Left ventricle myocardium superior (tissue), 1 donor: Measurements from ENCODE around the gene GNA15. TPM values are rescaled to one million over a fixed set of nuclear protein-coding genes. Genes with fewer than 3 reads are reported as not detected.
"Not testable (repeated sequence)": the region's sequence is repeated elsewhere in the genome, so short reads cannot be mapped to it uniquely, and the experiment has no call there.

ENCODE experiments used
- ATAC-seq: fragments of 200-7000 bp; cut with Tn5 transposase; one replicate; pipeline ENCODE4 v1.9.1; 2020; ENCODE audit warnings: mild to moderate bottlenecking, moderate library complexity
- DNase-seq: peaks from one replicate; pipeline ENCODE4 v3.0.0-alpha.2; 2020
- intact Hi-C: fragments of 100-400 bp; cut with micrococcal nuclease; formaldehyde crosslinking; loops from one replicate; pipeline ENCODE4 v1.11.0; 2022
- total RNA-seq: library from RNA; stranded (reverse); fragmentation: NEBNext Ultra II Directional; extraction: Animal tissue kit (Norgen Biotek cat#: 25700); gene quantifications from one replicate; pipeline ENCODE4 v1.2.1, GENCODE V29; 2021
- donor health status: DM: no; HTN: yes; CAD: no; lungs with severe emphysema.

GNA15 gene
- total RNA-seq, 1 donor from 2014 or later: 2.1 TPM

DNA sequence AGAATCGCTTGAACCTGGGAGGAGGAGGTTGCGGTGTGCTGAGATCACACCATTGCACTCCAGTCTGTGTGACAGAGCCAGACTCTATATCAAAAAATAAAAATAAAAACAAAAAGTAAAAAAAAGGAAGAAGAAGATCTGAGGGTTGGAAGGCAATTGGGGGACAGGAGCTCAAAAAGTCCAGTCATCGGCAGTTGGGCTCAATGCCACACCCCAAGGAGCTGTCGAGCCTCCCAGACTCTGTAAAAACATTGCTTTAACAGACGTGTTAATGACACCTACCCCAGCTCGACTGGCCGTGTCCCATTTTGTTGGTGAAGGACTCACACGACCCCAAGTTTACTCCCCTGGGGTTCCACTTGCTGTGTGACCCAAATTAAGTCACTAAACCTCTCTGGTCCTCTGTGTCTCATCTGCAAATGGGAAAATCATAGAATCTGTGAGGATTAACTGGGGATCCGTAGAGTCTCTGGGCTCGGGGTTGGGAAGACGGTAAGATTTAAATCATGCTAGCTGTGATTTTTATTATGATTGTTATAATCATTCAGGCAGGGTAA, 7.0 kb downstream of the GNA15 start:
- DNase-seq: no peak
- intact Hi-C loops: no loop called here

GRCh38 chr19:3145909-3146676, 10.3 kb downstream of the GNA15 start:
- peak; percentile 55 for ATAC-seq
- intact Hi-C loops: no loop called here
- DNase-seq: peak; percentile 50

More for the DNA sequence above, 7.0 kb downstream of the GNA15 start:
- ATAC-seq: no peak

DNA sequence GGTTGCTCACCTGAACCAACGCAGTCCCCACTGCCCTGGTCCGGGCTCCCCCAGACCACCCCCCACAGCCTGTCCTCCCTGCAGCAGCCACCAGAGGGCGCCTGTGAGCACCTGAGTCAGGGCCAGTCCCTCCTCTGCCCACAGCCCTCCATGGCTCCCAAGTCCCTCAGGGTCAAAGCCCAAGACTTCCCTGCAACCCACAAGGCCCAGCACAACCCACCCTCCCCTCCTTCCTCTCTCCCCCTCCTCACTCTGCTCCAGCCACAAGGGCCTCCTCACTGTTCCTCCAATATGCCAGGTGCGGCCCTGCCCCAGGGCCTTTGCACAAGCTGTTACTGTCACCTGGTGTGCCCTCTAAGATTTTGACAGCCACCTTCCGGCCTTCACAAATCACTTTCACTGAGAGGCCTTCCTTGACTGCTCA, 10.9 kb downstream of the GNA15 start:
- peak; percentile 30 for ATAC-seq
- DNase-seq: peak; percentile 54
- intact Hi-C loops: no loop called here

DNA sequence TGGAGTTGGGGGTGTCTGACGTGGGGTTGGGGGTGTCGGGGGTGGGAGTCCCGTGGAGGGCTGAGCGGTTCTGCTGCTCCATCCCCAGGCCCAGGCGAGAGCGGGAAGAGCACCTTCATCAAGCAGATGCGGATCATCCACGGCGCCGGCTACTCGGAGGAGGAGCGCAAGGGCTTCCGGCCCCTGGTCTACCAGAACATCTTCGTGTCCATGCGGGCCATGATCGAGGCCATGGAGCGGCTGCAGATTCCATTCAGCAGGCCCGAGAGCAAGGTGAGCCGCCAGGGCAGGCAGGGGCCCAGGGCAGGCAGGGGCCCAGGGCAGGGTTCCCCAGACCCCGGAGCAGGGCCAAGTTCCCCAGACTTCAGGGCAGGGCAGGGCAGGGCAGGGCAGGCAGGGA, 12.7 kb downstream of the GNA15 start:
- DNase-seq (no peak), ATAC-seq (no peak)
- intact Hi-C loops: no loop called here

- ATAC-seq: no peak
- DNase-seq: no peak
- intact Hi-C loops: no loop called here
These were observed 13.3 kb downstream of the GNA15 start for GRCh38 chr19:3149089-3149488.

GRCh38 chr19:3149526-3150505, 14.0 kb downstream of the GNA15 start:
- no peak for ATAC-seq
- intact Hi-C loops: loop anchor here (10.0 kb wide), 1 partner anchor 195 kb away; no protein-coding TSS in a partner anchor
- no peak for DNase-seq

DNA sequence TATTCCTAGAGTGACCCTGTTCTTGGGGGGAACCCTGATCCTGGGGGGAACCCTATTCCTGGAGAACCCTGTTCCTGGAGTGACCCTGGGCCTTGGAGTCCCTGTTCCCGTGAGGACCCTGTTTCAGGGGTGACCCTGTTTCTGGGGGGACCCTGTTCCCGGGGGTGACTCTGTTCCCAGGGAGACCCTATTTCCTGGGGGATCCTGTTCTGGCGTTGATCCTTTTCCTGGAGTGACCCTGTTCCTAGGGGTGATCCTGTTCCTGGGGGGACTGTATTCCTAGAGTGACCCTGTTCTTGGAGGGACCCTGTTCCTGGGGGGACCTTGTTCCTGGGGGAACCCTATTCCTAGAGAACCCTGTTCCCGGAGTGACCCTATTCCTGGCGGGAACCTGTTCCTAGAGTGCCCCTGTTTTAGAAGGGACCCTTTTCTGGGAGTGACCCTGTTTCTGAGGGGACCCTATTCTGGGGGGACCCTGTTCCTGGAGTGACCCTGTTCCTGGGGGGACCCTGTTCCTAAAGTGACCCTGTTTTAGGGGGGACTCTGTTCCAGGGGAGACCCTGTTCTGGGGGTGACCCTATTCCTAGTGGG, 15.0 kb downstream of the GNA15 start:
- intact Hi-C loops: loop anchor here (10.0 kb wide), 1 partner anchor 196 kb away; no protein-coding TSS in a partner anchor
- ATAC-seq (no peak), DNase-seq (no peak)

GRCh38 chr19:3151563-3152418, 16.0 kb downstream of the GNA15 start:
- no peak for DNase-seq
- ATAC-seq: no peak
- intact Hi-C loops: loop anchor here (10.0 kb wide), 1 partner anchor 197 kb away; no protein-coding TSS in a partner anchor

DNA sequence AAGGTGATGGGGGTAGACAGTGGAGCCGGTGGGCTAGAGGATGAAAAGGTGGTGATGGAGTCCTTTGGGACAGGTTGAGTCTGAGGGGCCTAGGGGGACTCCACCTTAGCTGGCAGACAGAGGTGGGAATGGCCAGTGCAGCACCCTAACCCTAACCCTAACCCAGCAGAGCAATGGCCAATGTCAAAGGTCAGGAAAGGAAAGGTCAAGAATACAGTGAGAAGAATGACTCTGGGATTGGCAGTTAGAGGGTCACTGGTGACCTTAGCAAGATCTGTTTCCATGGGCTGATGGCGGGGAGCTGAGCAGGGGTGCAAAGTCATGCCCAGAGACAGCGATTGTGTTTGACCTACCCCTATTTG, 16.6 kb downstream of the GNA15 start:
- intact Hi-C loops: loop anchor here (10.0 kb wide), 1 partner anchor 198 kb away; no protein-coding TSS in a partner anchor
- DNase-seq (no peak), ATAC-seq (no peak)

DNA sequence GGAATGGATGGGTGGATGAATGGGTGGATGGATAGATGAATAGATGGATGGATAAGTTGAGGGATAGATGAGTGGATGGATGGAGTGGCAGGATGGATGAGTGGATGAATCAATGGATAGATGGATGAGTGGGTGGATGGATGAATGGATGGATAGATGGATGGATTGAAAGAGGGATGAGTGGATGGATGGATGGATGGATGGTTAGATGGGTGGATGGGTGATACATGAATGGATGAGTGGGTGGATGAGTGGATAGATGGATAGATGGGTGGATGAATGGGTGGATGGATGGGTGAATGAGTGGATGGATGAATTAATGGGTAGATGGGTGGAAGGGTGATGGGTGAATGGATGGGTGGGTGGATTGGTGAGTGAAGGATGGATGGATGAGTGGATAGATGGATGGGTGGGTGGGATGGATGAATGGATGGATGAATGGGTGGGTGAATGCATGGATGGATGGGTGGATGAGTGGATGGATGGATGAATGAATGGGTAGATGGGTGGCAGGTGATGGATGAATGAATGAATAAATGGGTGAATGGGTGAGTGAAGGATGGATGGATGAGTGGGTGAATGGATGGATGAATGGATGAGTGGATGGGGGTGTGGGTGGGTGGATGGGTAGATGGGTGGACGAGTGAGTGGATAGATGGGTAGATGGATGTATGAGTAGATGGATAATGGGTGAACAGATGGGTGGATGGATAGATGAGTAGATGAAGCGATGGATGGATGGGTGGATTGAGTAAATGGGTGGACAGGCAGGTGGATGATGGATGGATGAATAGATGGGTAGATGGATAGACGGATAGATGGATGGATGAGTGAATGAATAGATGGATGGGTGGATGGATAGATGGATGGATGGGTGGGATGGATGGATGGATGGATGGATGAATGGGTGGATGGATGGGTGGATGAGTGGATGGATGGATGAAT, 17.7 kb downstream of the GNA15 start:
- intact Hi-C loops: loop anchor here (10.0 kb wide), 1 partner anchor 199 kb away; no protein-coding TSS in a partner anchor
- no peak for DNase-seq
- no peak for ATAC-seq

- intact Hi-C loops: loop anchor here (10.0 kb wide), 1 partner anchor 200 kb away; no protein-coding TSS in a partner anchor
- not testable (repeated sequence) for DNase-seq, ATAC-seq
These were observed 18.6 kb downstream of the GNA15 start for GRCh38 chr19:3154447-3154846.

DNA sequence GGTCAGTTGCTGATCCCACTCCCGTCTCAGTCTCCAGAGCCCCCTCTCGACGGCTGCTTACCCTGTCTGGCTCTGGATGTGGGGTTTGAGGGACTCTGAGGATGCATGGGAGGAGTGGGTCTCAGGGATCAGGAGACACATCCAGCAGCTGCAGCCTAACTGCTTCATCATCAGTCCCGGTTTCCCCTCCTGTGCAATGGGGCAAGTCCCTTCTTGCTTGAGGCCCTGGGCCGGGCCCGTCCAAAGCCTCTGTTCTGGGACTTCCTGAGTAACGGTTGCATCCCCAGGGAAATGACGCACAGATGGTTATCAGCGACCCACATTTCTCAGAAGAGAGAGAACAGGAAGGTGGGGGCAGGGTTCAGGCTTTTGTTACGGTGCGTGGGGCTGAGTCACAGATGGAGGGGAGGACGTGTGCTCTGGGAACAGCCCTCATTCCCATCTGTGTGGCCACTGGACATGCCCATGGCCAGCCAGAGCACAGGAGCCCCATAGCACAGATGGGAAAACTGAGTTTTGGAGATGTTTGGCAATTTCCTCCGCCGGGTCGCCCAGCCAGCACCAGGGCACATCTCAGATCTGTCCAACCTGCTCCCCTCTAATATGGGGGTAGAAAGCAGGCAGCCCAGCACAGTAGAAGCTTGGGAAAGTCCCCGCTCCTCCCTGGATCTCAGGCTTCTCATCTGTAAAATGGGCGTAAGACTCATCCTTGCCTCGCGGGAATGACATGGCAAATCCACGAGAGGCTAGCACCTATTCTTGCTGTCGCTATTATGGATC, 19.3 kb downstream of the GNA15 start:
- intact Hi-C loops: loop anchor here (10.0 kb wide), 1 partner anchor 200 kb away; no protein-coding TSS in a partner anchor
- ATAC-seq (peak; percentile 85), DNase-seq (peak; percentile 71)

GRCh38 chr19:3157096-3157845, 21.4 kb downstream of the GNA15 start:
- ATAC-seq (no peak), DNase-seq (no peak)
- intact Hi-C loops: loop anchor here (10.0 kb wide), 1 partner anchor 202 kb away; no protein-coding TSS in a partner anchor

DNA sequence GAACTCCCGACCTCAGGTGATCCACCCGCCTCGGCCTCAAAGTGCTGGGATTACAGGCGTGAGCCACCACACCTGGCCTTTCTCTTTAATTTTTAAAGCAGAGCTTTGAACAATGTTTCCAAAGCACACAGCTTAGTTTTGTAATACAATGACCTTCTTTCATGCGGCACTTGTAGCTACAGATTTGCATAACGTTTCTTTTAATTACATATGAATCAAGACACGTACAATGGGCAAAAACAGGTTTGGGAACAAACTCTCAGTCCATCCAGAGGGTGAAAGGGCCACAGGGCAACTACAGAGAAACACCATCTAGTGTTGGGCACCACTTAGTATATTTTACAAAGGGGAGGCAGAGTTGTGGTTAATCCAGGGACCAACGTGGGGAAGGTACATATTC, 23.7 kb downstream of the GNA15 start:
- DNase-seq (no peak), ATAC-seq (no peak)
- intact Hi-C loops: loop anchor here (10.0 kb wide), 1 partner anchor 205 kb away; no protein-coding TSS in a partner anchor

GRCh38 chr19:3160219-3160618, 24.4 kb downstream of the GNA15 start:
- no peak for ATAC-seq
- intact Hi-C loops: loop anchor here (5.0 kb wide), 1 partner anchor 273 kb away; no protein-coding TSS in a partner anchor
- DNase-seq: no peak
